ENCODE data around the gene STAT5A. TPM values are rescaled to one million over a fixed set of nuclear protein-coding genes. Genes with fewer than 3 reads are reported as not detected.
A peak's percentile ranks its signal among the peaks of the same experiment; 100 is the strongest.
"Not testable (repeated sequence)": the region's sequence is repeated elsewhere in the genome, so short reads cannot be mapped to it uniquely, and the experiment has no call there.

Gene STAT5A
- total RNA-seq, 6 experiments from 2014 or later, result 4.8 to 11.5 (median 7.7) TPM

DNA sequence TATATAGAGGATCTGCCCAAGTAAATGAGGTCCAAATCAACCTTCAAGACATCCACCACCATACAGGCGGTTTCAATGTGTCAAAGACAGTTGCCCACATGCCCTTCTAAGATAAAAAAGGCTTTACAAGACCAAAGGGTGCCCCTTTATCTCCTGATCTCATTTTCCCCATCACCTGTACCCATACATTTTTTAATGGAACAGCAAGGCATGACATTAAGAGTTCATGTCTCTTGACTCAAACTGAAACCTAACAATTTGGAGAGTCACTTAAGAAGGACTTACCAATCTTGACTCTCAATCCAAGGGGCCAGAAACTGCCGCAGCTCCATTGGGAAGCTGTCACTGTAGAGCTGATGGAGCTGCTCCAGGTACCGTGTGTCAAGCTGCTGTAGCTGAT, 59.8 kb downstream of the STAT5A start:
- Histone ChIP-seq H3K9me3 (no peaks in the 10 kb centered on the region), H3K27me3 (no peaks in the 10 kb centered on the region), H3K4me3 (no peak overlapping the region), H3K27ac (peak overlapping the region in 2 of 3 donors; percentile 69 to 72), H3K36me3 (peaks cover 8 to 36% (median 25%) of the 10 kb centered on the region in 4 donors), H3K4me1 (peaks cover 0 to 53% (median 18%) of the 10 kb centered on the region in 4 donors)
- WGBS (ENCODE audit: insufficient coverage, low coverage, low lambda C conversion rate, missing lambda C conversion rate), result 73% methylated on average over 2 of the region's 3 CpGs
- TF ChIP-seq, protein P1, sequence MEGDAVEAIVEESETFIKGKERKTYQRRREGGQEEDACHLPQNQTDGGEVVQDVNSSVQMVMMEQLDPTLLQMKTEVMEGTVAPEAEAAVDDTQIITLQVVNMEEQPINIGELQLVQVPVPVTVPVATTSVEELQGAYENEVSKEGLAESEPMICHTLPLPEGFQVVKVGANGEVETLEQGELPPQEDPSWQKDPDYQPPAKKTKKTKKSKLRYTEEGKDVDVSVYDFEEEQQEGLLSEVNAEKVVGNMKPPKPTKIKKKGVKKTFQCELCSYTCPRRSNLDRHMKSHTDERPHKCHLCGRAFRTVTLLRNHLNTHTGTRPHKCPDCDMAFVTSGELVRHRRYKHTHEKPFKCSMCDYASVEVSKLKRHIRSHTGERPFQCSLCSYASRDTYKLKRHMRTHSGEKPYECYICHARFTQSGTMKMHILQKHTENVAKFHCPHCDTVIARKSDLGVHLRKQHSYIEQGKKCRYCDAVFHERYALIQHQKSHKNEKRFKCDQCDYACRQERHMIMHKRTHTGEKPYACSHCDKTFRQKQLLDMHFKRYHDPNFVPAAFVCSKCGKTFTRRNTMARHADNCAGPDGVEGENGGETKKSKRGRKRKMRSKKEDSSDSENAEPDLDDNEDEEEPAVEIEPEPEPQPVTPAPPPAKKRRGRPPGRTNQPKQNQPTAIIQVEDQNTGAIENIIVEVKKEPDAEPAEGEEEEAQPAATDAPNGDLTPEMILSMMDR (IDR thresholded peaks at IDR 0.05), result no peak
- TF ChIP-seq POLR2A (IDR thresholded peaks at IDR 0.05), result no peak
- no peak for DNase-seq
- ATAC-seq, result no peak
- intact Hi-C loops (cut with DNase I), result loop anchor here in 1 of 2 donors (10.0 kb wide), 1 partner anchor 47 kb away; no protein-coding TSS in a partner anchor

DNA sequence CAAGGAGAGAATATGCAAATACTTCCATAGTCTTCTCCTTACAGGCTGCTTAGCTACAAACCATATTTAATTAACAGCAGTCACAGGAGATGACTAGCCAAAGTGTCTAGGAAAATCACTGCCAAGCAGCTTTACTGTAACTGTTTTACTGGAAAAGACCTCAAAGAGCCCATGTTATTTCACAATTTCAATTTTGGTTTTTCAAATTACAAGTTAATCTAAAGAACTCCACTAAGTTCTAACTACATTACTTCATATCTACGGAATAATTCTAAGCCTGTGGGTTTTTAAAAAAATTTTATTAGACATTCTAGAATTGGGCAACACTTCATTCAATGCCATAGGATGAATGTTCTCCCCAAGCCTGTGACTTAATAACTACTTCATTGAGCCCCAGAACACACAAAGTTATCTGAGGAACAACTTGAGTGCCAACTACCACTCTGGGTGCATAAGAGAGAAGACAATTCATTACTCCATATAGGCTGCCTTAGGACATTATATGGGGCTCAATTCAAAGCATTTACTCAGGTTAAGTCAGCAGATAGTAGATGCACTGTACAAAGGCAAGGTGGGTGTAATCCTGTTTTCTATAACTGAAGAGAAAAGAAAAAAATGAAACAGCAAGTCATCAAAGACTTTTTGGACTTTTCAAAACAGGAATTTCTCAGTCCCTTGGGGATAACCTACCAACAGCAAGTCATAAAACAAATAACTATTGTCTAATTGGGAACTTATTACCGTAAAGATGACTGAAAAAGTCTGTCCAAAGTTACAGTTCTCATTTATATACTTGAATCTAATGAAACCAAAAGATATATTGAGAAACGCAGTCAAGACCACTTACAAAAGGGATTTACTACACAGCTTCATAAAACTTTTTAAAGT, 66.9 kb downstream of the STAT5A start:
- Histone ChIP-seq H3K36me3 (no peaks in the 10 kb centered on the region), H3K4me1 (peaks cover 0 to 37% (median 11%) of the 10 kb centered on the region in 4 donors), H3K27ac (no peak overlapping the region), H3K27me3 (no peaks in the 10 kb centered on the region), H3K9me3 (no peaks in the 10 kb centered on the region), H3K4me3 (no peak overlapping the region)
- DNase-seq, result no peak
- ATAC-seq, result no peak
- intact Hi-C loops (cut with DNase I), result no loop called here
- 66% methylated on average over 3 of the region's 3 CpGs for WGBS (ENCODE audit: insufficient coverage, low coverage, low lambda C conversion rate, missing lambda C conversion rate)
- TF ChIP-seq POLR2A (IDR thresholded peaks at IDR 0.05), result no peak
- TF ChIP-seq, protein P1 (IDR thresholded peaks at IDR 0.05), result no peak

DNA sequence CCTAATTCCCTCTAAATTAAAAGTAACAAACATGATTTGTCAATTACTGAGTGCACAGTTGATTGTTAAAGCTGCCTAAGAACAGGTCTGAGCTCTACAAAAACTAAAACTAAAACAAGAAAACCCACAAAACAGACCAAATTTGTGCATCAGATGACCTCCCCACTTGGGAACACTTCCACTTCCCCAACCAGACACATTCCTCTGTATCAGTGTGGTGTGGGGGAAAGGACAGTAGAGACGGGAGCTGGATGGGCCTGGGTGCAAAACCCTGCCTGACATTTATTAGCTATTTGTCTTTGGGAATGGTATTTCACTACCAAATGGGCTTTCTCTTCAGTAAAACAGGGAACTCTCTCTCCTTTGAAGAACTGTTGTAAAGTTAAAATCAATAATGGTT, 70.1 kb downstream of the STAT5A start:
- no peak for TF ChIP-seq POLR2A (IDR thresholded peaks at IDR 0.05)
- Histone ChIP-seq H3K9me3 (no peaks in the 10 kb centered on the region), H3K27ac (no peak overlapping the region), H3K36me3 (no peaks in the 10 kb centered on the region), H3K4me3 (no peak overlapping the region), H3K27me3 (no peaks in the 10 kb centered on the region), H3K4me1 (peaks cover 0 to 38% (median 10%) of the 10 kb centered on the region in 4 donors)
- WGBS (ENCODE audit: insufficient coverage, low coverage, low lambda C conversion rate, missing lambda C conversion rate), result no CpG with 5 or more reads among the region's 1 CpG
- no peak for DNase-seq
- intact Hi-C loops (cut with DNase I), result no loop called here
- ATAC-seq, result peak in 1 of 4 donors; percentile 26

DNA sequence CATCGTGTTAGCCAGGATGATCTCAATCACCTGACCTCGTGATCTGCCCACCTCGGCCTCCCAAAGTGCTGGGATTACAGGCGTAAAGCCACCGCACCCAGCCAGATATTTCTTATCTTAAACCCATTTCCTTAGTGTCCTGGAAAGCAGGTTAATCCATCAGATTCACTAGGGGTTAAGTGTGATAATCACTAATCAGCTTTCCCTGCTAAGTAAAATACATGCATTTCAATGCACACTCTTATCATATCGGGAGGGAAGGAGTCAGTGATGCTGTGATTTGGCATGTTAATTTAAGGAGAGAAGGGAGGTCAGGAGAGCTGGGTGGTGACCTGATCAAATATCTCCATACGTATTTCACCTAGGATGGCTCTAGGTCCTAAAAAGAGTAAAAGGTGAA, 70.8 kb downstream of the STAT5A start:
- Histone ChIP-seq H3K27ac (no peak overlapping the region), H3K4me3 (no peak overlapping the region), H3K4me1 (peaks cover 0 to 33% (median 10%) of the 10 kb centered on the region in 4 donors), H3K27me3 (no peaks in the 10 kb centered on the region), H3K36me3 (no peaks in the 10 kb centered on the region), H3K9me3 (no peaks in the 10 kb centered on the region)
- intact Hi-C loops (cut with DNase I), result no loop called here
- WGBS (ENCODE audit: insufficient coverage, low coverage, low lambda C conversion rate, missing lambda C conversion rate), result 80% methylated on average over 7 of the region's 7 CpGs
- ATAC-seq, result no peak
- no peak for DNase-seq
- no peak for TF ChIP-seq POLR2A (IDR thresholded peaks at IDR 0.05)
- TF ChIP-seq, protein P1 (IDR thresholded peaks at IDR 0.05), result no peak

DNA sequence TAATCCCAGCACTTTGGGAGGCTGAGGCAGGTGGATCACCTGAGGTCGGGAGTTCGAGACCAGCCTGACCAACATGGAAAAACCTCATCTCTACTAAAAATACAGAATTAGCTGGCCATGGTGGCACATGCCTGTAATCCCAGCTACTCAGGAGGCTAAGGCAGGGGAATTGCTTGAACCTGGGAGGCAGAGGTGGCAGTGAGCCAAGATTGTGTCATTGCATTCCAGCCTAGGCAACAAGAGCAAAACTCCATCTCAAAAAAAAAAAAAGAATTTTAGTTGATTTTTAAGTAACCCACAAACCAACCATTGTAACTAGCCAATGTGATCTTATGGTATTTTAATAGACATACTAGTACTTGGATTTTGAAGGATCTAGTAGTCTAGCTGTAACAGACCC, 72.1 kb downstream of the STAT5A start:
- H3K27me3 ChIP-seq; H3K4me3 ChIP-seq; H3K27ac ChIP-seq; H3K36me3 ChIP-seq; intact Hi-C loops (cut with DNase I); H3K9me3 ChIP-seq; ATAC-seq: not testable (repeated sequence)
- DNase-seq, result peak in 2 of 3 donors; percentile 52 to 69
- peaks cover 0 to 28% (median 8%) of the 10 kb centered on the region in 4 donors for H3K4me1 ChIP-seq
- 100% methylated on average over 1 of the region's 2 CpGs for WGBS (ENCODE audit: insufficient coverage, low coverage, low lambda C conversion rate, missing lambda C conversion rate)

Other genes with a start within 250 kb of the STAT5A start
- under 1 TPM; 0.06 to 0.42 (median 0.12) TPM for gene C17orf113, start 237.9 kb upstream of the STAT5A start, total RNA-seq
- 1 to 10 TPM in 1 of 6 experiments, under 1 TPM in 2, not detected in 3; 0.11 to 1.2 (median 0.11) TPM for gene ZNF385C, start 190.0 kb upstream of the STAT5A start, total RNA-seq
- gene DHX58, start 175.8 kb upstream of the STAT5A start, total RNA-seq, result 10 to 100 TPM in 4 of 6 experiments, 1 to 10 TPM in 2; 9.0 to 27.9 (median 19.6) TPM
- 10 to 100 TPM; 14.3 to 36.4 (median 21.3) TPM for gene KAT2A, start 167.1 kb upstream of the STAT5A start, total RNA-seq
- 1 to 10 TPM in 2 of 6 experiments, under 1 TPM in 4; 0.38 to 1.6 (median 0.85) TPM for gene HSPB9, start 165.7 kb upstream of the STAT5A start, total RNA-seq
- 100 to 1,000 TPM in 1 of 6 experiments, 10 to 100 TPM in 5; 54.0 to 108 (median 65.3) TPM for gene RAB5C, start 133.5 kb upstream of the STAT5A start, total RNA-seq
- under 1 TPM in 1 of 6 experiments, not detected in 5; 0.11 TPM for gene KCNH4, start 107.4 kb upstream of the STAT5A start, total RNA-seq
- gene HCRT, start 103.0 kb upstream of the STAT5A start, total RNA-seq, result not detected
- 10 to 100 TPM in 5 of 6 experiments, 1 to 10 TPM in 1; 8.8 to 23.9 (median 12.8) TPM for gene GHDC, start 94.0 kb upstream of the STAT5A start, total RNA-seq
- gene STAT5B, start 12.1 kb upstream of the STAT5A start, total RNA-seq, result 10 to 100 TPM; 21.2 to 29.0 (median 26.7) TPM
- gene STAT3, start 99.9 kb downstream of the STAT5A start, total RNA-seq, result 100 to 1,000 TPM; 108 to 267 (median 208) TPM
- gene CAVIN1, start 134.8 kb downstream of the STAT5A start, total RNA-seq, result 10 to 100 TPM in 5 of 6 experiments, 1 to 10 TPM in 1; 8.7 to 29.6 (median 17.4) TPM
- 10 to 100 TPM; 36.4 to 66.0 (median 49.4) TPM for gene ATP6V0A1, start 170.4 kb downstream of the STAT5A start, total RNA-seq
- gene NAGLU, start 247.7 kb downstream of the STAT5A start, total RNA-seq, result 10 to 100 TPM; 36.4 to 81.6 (median 43.7) TPM